NCI-H446 (cell line): ENCODE data around the gene FBLIM1.

Source experiments
- DNase-seq, 2 experiments: peaks; one replicate each; lab custom pipeline; 2025; lab: John Stamatoyannopoulos, UW

The FBLIM1 gene

GRCh38 chr1:15748264-15748663 is 10.3 kb upstream of the FBLIM1 start:
- DNase-seq, result no peak

- DNase-seq, result no peak
Observed at GRCh38 chr1:15748690-15749398, 9.8 kb upstream of the FBLIM1 start.

- no peak for DNase-seq
Observed at GRCh38 chr1:15749399-15750291, 8.9 kb upstream of the FBLIM1 start.

GRCh38 chr1:15750924-15751323 is 7.7 kb upstream of the FBLIM1 start:
- no peak for DNase-seq

- no peak for DNase-seq
Observed at GRCh38 chr1:15751717-15752116, 6.9 kb upstream of the FBLIM1 start.

GRCh38 chr1:15753776-15754175 is 4.8 kb upstream of the FBLIM1 start:
- no peak for DNase-seq

- no peak for DNase-seq
Observed at GRCh38 chr1:15755021-15755645, 3.5 kb upstream of the FBLIM1 start.

- no peak for DNase-seq
Observed at GRCh38 chr1:15755646-15756040, 3.0 kb upstream of the FBLIM1 start.

GRCh38 chr1:15756143-15757015 is 2.2 kb upstream of the FBLIM1 start:
- DNase-seq, result no peak

- DNase-seq, result no peak
Observed at GRCh38 chr1:15757016-15757543, 1.5 kb upstream of the FBLIM1 start.

GRCh38 chr1:15757575-15758342 is 836 bp upstream of the FBLIM1 start:
- DNase-seq, result no peak

GRCh38 chr1:15758953-15759661 is 512 bp downstream of the FBLIM1 start:
- no peak for DNase-seq

- DNase-seq, result no peak
Observed at GRCh38 chr1:15760520-15761211, 2.1 kb downstream of the FBLIM1 start.

GRCh38 chr1:15761366-15762128 is 3.0 kb downstream of the FBLIM1 start:
- DNase-seq, result no peak

- no peak for DNase-seq
Observed at GRCh38 chr1:15762546-15762945, 4.0 kb downstream of the FBLIM1 start.

- DNase-seq, result no peak
Observed at GRCh38 chr1:15764269-15764764, 5.7 kb downstream of the FBLIM1 start.

GRCh38 chr1:15764890-15765289 is 6.3 kb downstream of the FBLIM1 start:
- DNase-seq, result no peak

GRCh38 chr1:15765495-15766194 is 7.0 kb downstream of the FBLIM1 start:
- peak in 1 of 2 experiments; percentile 48 for DNase-seq
